Caco-2 (cell line): ENCODE data around the gene GRB10. TPM values are rescaled to one million over a fixed set of nuclear protein-coding genes. Genes with fewer than 3 reads are reported as not detected.
A peak's percentile ranks its signal among the peaks of the same experiment; 100 is the strongest.

Experiments
- BruUV-seq: library from RNA; stranded (reverse); fragments of 400-500 nt; replicated peaks from 2 replicates; lab custom pipeline; 2021; lab: Mats Ljungman, UMichigan
- CTCF ChIA-PET: fragments of 300-600 bp; sonication (Branson Sonifier 250); formaldehyde crosslinking; loops from one replicate; lab custom pipeline; 2022; ENCODE audit warnings: antibody characterized with exemption; lab: Charles Lee
- POLR2A ChIA-PET: fragments of 300-600 bp; sonication (Branson Sonifier 250); formaldehyde crosslinking; loops from one replicate; lab custom pipeline; 2022; ENCODE audit warnings: antibody characterized with exemption; lab: Charles Lee
- DNase-seq, 2 experiments: peaks; one replicate each; pipeline versions ENCODE4 v3.0.0 to v3.0.0-alpha.2; 2020 to 2022
- H3K27me3 ChIP-seq: replicated peaks from 2 replicates; pipeline ENCODE4 v1.6.0; 2011; ENCODE audit warnings: low read length; ENCODE audit not compliant: control insufficient read depth, insufficient read depth
- H3K36me3 ChIP-seq: 2 replicates; pipeline ENCODE4 v1.5.1; 2011; ENCODE audit warnings: low read length; ENCODE audit not compliant: control insufficient read depth, insufficient read depth
- H3K4me1 ChIP-seq: fragments of 250-450 bp; sonication (Bioruptor Pico); 2 replicates; pipeline ENCODE4 v1.5.1; 2020; ENCODE audit warnings: mild to moderate bottlenecking
- H3K4me3 ChIP-seq: 2 replicates; pipeline ENCODE4 v1.5.1; 2011; ENCODE audit warnings: low read depth, mild to moderate bottlenecking, control low read depth, low read length
- H3K9me3 ChIP-seq: fragments of 250-450 bp; sonication (Bioruptor Pico); 2 replicates; pipeline ENCODE4 v1.5.1; 2020; ENCODE audit warnings: mild to moderate bottlenecking, moderate library complexity
- H3K27ac Mint-ChIP-seq: one replicate; pipeline ENCODE4 v1.8.0; 2022; ENCODE audit warnings: mixed read lengths; ENCODE audit not compliant: unreplicated experiment
- H3K27me3 Mint-ChIP-seq: one replicate; pipeline ENCODE4 v1.8.0; 2022; ENCODE audit warnings: mixed read lengths; ENCODE audit not compliant: insufficient read depth, unreplicated experiment
- H3K36me3 Mint-ChIP-seq: one replicate; pipeline ENCODE4 v1.8.0; 2022; ENCODE audit warnings: mild to moderate bottlenecking, mixed read lengths; ENCODE audit not compliant: insufficient read depth, unreplicated experiment
- H3K4me1 Mint-ChIP-seq: one replicate; pipeline ENCODE4 v1.8.0; 2022; ENCODE audit warnings: low read depth, mixed read lengths; ENCODE audit not compliant: unreplicated experiment
- H3K4me3 Mint-ChIP-seq: one replicate; pipeline ENCODE4 v1.8.0; 2022; ENCODE audit warnings: mild to moderate bottlenecking, moderate library complexity, mixed read lengths; ENCODE audit not compliant: unreplicated experiment
- H3K9me3 Mint-ChIP-seq: one replicate; pipeline ENCODE4 v1.8.0; 2022; ENCODE audit warnings: mixed read lengths; ENCODE audit not compliant: unreplicated experiment
- CTCF ChIP-seq, 2 experiments: fragments of 200-600 bp in 1 of 2; IDR thresholded peaks; 1 replicate in 1 of 2; 2 replicates in 1 of 2; pipeline versions ENCODE4 v1.5.1 to v1.8.0; 2011 to 2022; ENCODE audit warnings: antibody characterized with exemption in 1 of 2, control low read depth in 1 of 2, inconsistent platforms in 1 of 2, low read depth in 1 of 2, low read length in 1 of 2, mild to moderate bottlenecking in 1 of 2, moderate library complexity in 1 of 2; ENCODE audit not compliant: insufficient read depth in 1 of 2, severe bottlenecking in 1 of 2, unreplicated experiment in 1 of 2
- intact Hi-C: fragments of 100-400 bp; cut with micrococcal nuclease; formaldehyde crosslinking; loops from one replicate; pipeline ENCODE4 v1.10.0; 2022; ENCODE audit not compliant: unreplicated experiment
- total RNA-seq: library from RNA; stranded (reverse); gene quantifications from 2 replicates; pipeline ENCODE4 v1.2.3, GENCODE V29; 2022

GRB10 gene
- total RNA-seq, 1 experiment from 2014 or later = 79.3 TPM

- no peak for DNase-seq
- H3K4me3 Mint-ChIP-seq = no peak overlapping the region
- Histone ChIP-seq H3K36me3 (no peaks in the 10 kb centered on the region), H3K4me3 (no peak overlapping the region), H3K4me1 (peaks cover 5% of the 10 kb centered on the region; the same call in 1 of the 2 replicates), H3K27me3 (no peaks in the 10 kb centered on the region), H3K9me3 (no peaks in the 10 kb centered on the region)
- peak in 1 of 2 experiments; percentile 29 for TF ChIP-seq CTCF (IDR thresholded peaks at IDR 0.05; ENCODE audit: insufficient read depth in 1 of 2, low read depth in 1 of 2, low read length in 1 of 2, severe bottlenecking in 1 of 2, unreplicated experiment in 1 of 2)
- no peaks in the 10 kb centered on the region for H3K4me1 Mint-ChIP-seq
- CTCF ChIA-PET = no interaction called here
- POLR2A ChIA-PET = no interaction called here
- peaks cover 4% of the 10 kb centered on the region for H3K27me3 Mint-ChIP-seq
- H3K36me3 Mint-ChIP-seq = no peaks in the 10 kb centered on the region
- intact Hi-C loops = loop anchor here (5.0 kb wide), 1 partner anchor 366 kb away; no protein-coding TSS in a partner anchor
- no peak overlapping the region for H3K27ac Mint-ChIP-seq
- no TSS peak for BruUV-seq
- peaks cover 8% of the 10 kb centered on the region for H3K9me3 Mint-ChIP-seq
These were observed 13.1 kb upstream of the GRB10 start for GRCh38 chr7:50795831-50796230.

DNA sequence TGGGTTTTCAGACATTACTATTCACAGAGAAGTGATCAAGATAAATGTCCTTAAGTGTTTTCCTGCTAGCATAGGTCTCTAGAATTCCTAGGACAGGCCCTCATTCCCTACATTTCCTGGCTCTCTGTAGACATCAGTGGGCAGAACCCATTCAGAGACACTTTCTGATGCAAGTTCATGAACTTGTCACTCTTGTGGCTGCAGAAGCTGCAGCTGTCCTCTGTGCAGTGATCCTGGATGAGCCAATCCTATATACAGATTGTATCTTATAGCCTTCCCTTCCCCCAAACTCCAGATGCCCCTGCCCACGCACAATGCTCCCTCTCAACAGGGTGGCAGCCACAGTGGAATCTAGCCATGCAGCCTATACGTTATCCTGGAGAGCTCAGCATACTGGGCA lies 12.6 kb upstream of the GRB10 start:
- DNase-seq = no peak
- Mint-ChIP-seq H3K27ac (no peak overlapping the region), H3K4me3 (no peak overlapping the region), H3K4me1 (no peaks in the 10 kb centered on the region), H3K27me3 (peaks cover 4% of the 10 kb centered on the region), H3K9me3 (peaks cover 8% of the 10 kb centered on the region), H3K36me3 (no peaks in the 10 kb centered on the region)
- Histone ChIP-seq H3K4me1 (peaks cover 5% of the 10 kb centered on the region; the same call in 1 of the 2 replicates), H3K27me3 (no peaks in the 10 kb centered on the region), H3K9me3 (no peaks in the 10 kb centered on the region), H3K4me3 (no peak overlapping the region), H3K36me3 (no peaks in the 10 kb centered on the region)
- CTCF ChIA-PET = no interaction called here
- intact Hi-C loops = loop anchor here (5.0 kb wide), 1 partner anchor 367 kb away; no protein-coding TSS in a partner anchor
- POLR2A ChIA-PET = no interaction called here
- no TSS peak for BruUV-seq
- TF ChIP-seq CTCF (IDR thresholded peaks at IDR 0.05; ENCODE audit: insufficient read depth in 1 of 2, low read depth in 1 of 2, low read length in 1 of 2, severe bottlenecking in 1 of 2, unreplicated experiment in 1 of 2) = no peak

GRCh38 chr7:50793947-50794570 lies 11.4 kb upstream of the GRB10 start:
- Histone ChIP-seq H3K4me1 (peaks cover 5% of the 10 kb centered on the region; the same call in 1 of the 2 replicates), H3K9me3 (no peaks in the 10 kb centered on the region), H3K36me3 (no peaks in the 10 kb centered on the region), H3K4me3 (peak overlapping the region; percentile 47), H3K27me3 (no peaks in the 10 kb centered on the region)
- TF ChIP-seq CTCF (IDR thresholded peaks at IDR 0.05; ENCODE audit: insufficient read depth in 1 of 2, low read depth in 1 of 2, low read length in 1 of 2, severe bottlenecking in 1 of 2, unreplicated experiment in 1 of 2) = no peak
- ChIA-PET CTCF (interaction anchor here (0.6 kb wide), 1 partner anchor 215 kb away, joined by 4 read pairs; no protein-coding TSS in a partner anchor), POLR2A (no interaction called here)
- intact Hi-C loops = loop anchor here (2.0 to 5.0 kb wide), 3 partner anchors 62 to 208 kb away; no protein-coding TSS in a partner anchor
- no peaks in the 10 kb centered on the region for H3K36me3 Mint-ChIP-seq
- H3K27ac Mint-ChIP-seq = no peak overlapping the region
- no peaks in the 10 kb centered on the region for H3K4me1 Mint-ChIP-seq
- BruUV-seq = TSS peak; percentile 35
- no peak for DNase-seq
- H3K27me3 Mint-ChIP-seq = no peaks in the 10 kb centered on the region
- peaks cover 8% of the 10 kb centered on the region for H3K9me3 Mint-ChIP-seq
- peak overlapping the region; percentile 88 for H3K4me3 Mint-ChIP-seq
